Activated naive CD8-positive, alpha-beta T cell treated with anti-CD3 and anti-CD28 coated beads, Interleukin-2, amount 50 U/mL, for 24 hours (primary cell): ENCODE measurements around the gene GLI1.
"Not testable (repeated sequence)": the region's sequence is repeated elsewhere in the genome, so short reads cannot be mapped to it uniquely, and the experiment has no call there.

ENCODE experiments used
- ATAC-seq: fragments of 150-1000 bp; cut with Tn5 transposase; one replicate; pipeline ENCODE4 v1.10.0; 2021
- DNase-seq: peaks from one replicate; pipeline ENCODE4 v3.0.0; 2021
- H3K27ac Mint-ChIP-seq: one replicate; pipeline ENCODE4 v1.8.0; 2021; ENCODE audit warnings: mild to moderate bottlenecking, mixed read lengths
- H3K27me3 Mint-ChIP-seq: one replicate; pipeline ENCODE4 v1.8.0; 2021; ENCODE audit warnings: mixed read lengths
- H3K36me3 Mint-ChIP-seq: one replicate; pipeline ENCODE4 v1.8.0; 2021; ENCODE audit warnings: low read depth, mixed read lengths
- H3K4me1 Mint-ChIP-seq: one replicate; pipeline ENCODE4 v1.8.0; 2021; ENCODE audit warnings: mixed read lengths
- H3K4me3 Mint-ChIP-seq: one replicate; pipeline ENCODE4 v1.8.0; 2021; ENCODE audit warnings: mild to moderate bottlenecking, moderate library complexity, mixed read lengths
- H3K9me3 Mint-ChIP-seq: one replicate; pipeline ENCODE4 v1.8.0; 2021; ENCODE audit warnings: mixed read lengths

Gene GLI1

DNA sequence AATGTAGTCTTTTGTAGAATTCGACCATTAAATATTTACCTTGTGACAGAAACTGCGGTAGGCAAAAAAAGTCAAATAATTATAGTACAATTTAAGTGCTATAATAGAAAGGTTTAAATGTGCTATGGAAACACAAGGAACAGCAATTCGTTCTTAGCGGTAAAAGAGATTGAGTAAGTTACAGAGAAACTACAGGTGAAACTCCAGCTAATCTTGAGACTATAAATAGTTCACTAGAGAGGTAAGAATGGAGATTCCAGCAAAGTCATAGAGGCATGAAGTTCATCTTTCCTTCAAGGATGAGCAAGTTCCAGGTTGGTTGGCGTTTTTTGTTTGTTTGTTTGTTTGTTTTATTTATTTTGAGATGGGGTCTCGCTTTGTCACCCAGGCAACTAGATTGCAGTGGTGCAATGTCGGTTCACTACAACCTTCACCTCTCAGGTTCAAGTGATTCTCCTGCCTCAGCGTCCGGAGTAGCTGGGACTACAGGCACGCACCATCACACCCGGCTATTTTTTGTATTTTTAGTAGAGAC lies 27.9 kb upstream of the GLI1 start:
- Mint-ChIP-seq H3K9me3 (no peaks in the 10 kb centered on the region), H3K27me3 (no peaks in the 10 kb centered on the region), H3K36me3 (peaks cover 4% of the 10 kb centered on the region), H3K27ac (peak overlapping the region; percentile 98), H3K4me3 (peak overlapping the region; percentile 89), H3K4me1 (peaks cover 34% of the 10 kb centered on the region)
- DNase-seq, result no peak
- ATAC-seq, result no peak

DNA sequence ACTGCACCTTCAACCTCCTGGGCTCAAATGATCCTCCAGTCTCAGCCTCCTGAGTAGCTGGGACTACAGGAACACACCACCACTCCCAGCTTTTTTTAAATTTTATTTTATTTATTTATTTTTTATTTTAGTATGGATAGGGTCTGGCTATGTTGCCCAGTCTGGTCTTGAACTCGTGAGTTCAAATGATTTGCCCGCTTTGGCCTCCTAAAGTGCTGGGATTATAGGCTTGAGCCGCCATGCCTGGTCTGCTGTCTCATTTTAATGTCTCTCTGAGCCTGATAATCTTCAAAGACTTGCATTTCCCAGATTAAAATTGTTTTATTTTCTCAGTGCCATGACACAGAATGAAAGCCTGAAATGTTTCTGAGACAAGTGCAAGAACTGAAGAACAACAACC lies 26.2 kb upstream of the GLI1 start:
- Mint-ChIP-seq H3K9me3 (no peaks in the 10 kb centered on the region), H3K4me3 (no peak overlapping the region), H3K4me1 (peaks cover 30% of the 10 kb centered on the region), H3K36me3 (peaks cover 4% of the 10 kb centered on the region), H3K27ac (no peak overlapping the region), H3K27me3 (no peaks in the 10 kb centered on the region)
- DNase-seq, result no peak
- ATAC-seq, result no peak

DNA sequence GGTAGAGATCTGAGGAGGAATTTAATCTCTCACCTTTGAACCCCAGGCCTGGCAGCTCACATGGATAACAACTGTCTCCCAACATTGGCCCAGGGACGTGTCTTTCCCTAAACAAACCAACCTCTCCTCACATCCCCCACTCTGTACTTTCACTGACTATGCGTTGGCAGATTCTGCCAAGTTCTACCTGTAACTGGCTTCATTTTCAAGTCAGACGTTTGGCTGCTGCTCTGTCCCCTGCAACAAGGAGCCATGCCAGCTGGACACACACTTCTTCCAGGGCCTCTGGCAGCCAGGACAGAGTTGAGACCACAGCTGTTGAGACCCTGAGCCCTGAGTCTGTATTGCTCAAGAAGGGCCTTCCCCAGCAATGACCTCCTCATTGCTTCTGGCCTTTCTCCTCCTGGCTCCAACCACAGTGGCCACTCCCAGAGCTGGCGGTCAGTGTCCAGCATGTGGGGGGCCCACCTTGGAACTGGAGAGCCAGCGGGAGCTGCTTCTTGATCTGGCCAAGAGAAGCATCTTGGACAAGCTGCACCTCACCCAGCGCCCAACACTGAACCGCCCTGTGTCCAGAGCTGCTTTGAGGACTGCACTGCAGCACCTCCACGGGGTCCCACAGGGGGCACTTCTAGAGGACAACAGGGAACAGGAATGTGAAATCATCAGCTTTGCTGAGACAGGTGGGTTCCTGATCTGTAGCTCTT lies 24.9 kb upstream of the GLI1 start, which contains the start of gene INHBC:
Gene INHBC, plus strand, starts transcription at position 268 of the 707 bp plus-strand sequence. Its CDS starts 103 bp downstream, at position 371.
- Mint-ChIP-seq H3K4me1 (peaks cover 21% of the 10 kb centered on the region), H3K36me3 (no peaks in the 10 kb centered on the region), H3K27me3 (no peaks in the 10 kb centered on the region), H3K27ac (peak within 1 kb of the TSS; percentile 76), H3K9me3 (no peaks in the 10 kb centered on the region), H3K4me3 (peak within 1 kb of the TSS; percentile 68)
- DNase-seq, result no peak
- no peak for ATAC-seq

DNA sequence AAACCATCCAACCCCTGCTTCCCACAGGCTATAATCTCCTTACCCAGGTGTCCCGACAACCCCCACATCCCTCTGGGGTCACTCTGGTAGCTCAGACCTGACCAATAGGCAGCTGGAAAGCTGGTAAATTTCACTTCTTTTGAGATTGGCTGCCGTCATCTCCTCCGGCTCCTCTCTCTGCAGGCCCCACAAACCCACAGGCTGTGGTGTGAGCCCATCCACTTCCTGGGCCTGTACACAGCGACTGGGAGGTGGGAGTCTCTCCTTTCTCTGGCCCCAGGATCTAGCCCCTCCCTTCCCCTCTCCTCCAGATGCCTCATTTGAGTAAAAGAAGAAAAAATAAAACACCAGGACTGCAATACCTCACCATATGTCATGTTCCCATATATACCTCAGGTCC lies 24.3 kb upstream of the GLI1 start:
- no peak for DNase-seq
- ATAC-seq, result peak; percentile 25
- H3K36me3 Mint-ChIP-seq, result no peaks in the 10 kb centered on the region
- H3K4me1 Mint-ChIP-seq, result peaks cover 16% of the 10 kb centered on the region
- H3K27ac Mint-ChIP-seq, result peak overlapping the region; percentile 76
- H3K9me3 Mint-ChIP-seq, result no peaks in the 10 kb centered on the region
- peak overlapping the region; percentile 68 for H3K4me3 Mint-ChIP-seq
- no peaks in the 10 kb centered on the region for H3K27me3 Mint-ChIP-seq

DNA sequence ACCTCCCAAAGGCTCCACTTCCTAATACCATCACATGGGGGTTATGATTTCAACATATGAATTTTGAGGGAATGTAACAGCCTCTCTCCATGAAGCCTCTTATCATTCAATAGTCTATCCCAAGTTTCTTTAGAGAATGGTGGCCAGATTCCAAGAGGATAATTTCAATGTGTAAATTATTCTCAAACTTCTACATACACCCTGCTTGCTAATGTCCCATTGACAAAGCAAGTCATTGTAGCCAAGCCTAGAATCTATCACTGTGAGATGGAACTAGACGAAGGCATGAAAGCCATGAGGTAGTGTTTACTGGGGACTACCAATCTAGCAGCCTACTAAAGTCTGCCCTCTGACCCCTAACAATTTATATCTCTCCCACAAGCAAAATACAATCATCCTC lies 21.2 kb upstream of the GLI1 start:
- peaks cover 2% of the 10 kb centered on the region for H3K27me3 Mint-ChIP-seq
- peaks cover 5% of the 10 kb centered on the region for H3K36me3 Mint-ChIP-seq
- DNase-seq (no peak), ATAC-seq (no peak)
- H3K27ac Mint-ChIP-seq, result no peak overlapping the region
- H3K4me1 Mint-ChIP-seq, result peaks cover 6% of the 10 kb centered on the region
- peaks cover 11% of the 10 kb centered on the region for H3K9me3 Mint-ChIP-seq
- H3K4me3 Mint-ChIP-seq, result no peak overlapping the region

DNA sequence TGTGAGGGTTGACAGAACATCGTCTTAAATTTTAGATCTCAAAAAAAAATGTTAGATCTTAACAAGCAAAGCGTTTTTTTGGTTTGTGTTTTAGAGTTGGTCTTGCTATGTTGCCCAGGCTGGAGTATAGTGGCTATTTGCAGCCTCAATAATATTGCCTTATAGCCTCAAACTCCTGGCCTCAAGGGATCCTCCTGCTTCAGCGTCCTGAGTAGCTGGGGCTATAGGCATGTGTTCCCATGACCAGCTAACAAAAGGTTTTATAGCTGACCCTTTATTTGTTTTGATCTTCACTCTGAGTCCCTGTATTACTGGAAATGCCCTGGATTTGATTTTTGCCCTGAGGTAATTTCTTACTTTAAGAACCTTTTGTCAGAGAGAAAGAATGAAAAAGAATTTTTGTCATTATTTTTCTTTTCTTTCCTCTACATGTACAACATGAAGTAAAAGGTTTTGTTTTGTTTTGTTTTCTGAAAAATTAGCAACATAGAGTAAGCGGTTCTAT lies 19.8 kb upstream of the GLI1 start:
- Mint-ChIP-seq H3K9me3 (peaks cover 11% of the 10 kb centered on the region), H3K27me3 (peaks cover 2% of the 10 kb centered on the region), H3K4me3 (no peak overlapping the region), H3K4me1 (peaks cover 6% of the 10 kb centered on the region), H3K27ac (no peak overlapping the region), H3K36me3 (peaks cover 5% of the 10 kb centered on the region)
- ATAC-seq, result no peak
- no peak for DNase-seq

GRCh38 chr12:57441393-57441792 lies 18.2 kb upstream of the GLI1 start:
- H3K27me3 Mint-ChIP-seq, ATAC-seq, H3K4me3 Mint-ChIP-seq, H3K4me1 Mint-ChIP-seq, DNase-seq, H3K36me3 Mint-ChIP-seq, H3K27ac Mint-ChIP-seq: not testable (repeated sequence)
- H3K9me3 Mint-ChIP-seq, result peaks cover 11% of the 10 kb centered on the region

DNA sequence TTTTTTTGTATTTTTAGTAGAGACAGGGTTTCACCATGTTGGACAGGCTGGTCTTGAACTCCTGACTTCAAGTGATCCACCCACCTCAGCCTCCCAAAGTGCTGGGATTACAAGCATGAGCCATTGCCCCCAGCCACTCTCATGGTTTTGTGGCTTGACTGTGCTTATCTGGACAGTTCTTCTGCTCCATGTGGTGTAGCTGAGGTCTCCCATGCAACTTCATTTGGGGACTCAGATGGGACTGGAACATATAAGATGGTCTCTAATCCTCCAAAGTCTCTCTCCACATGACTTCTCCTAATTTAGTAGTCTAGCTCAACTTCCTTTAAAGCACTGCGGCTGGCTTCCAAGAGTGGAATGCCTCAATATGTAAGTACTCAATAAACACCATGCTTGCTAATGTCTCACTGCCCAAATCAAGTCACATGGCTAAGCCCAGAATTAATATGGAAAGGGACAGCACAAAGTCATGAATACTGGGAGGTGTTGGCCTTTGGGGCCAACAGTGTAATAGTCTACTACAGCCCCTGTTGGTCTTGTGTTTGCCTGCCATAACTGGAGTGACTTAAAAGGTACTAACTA lies 17.6 kb upstream of the GLI1 start:
- H3K36me3 Mint-ChIP-seq, result peaks cover 5% of the 10 kb centered on the region
- DNase-seq, result no peak
- peaks cover 2% of the 10 kb centered on the region for H3K27me3 Mint-ChIP-seq
- no peak overlapping the region for H3K27ac Mint-ChIP-seq
- no peak overlapping the region for H3K4me3 Mint-ChIP-seq
- ATAC-seq, result no peak
- H3K4me1 Mint-ChIP-seq, result no peaks in the 10 kb centered on the region
- peaks cover 11% of the 10 kb centered on the region for H3K9me3 Mint-ChIP-seq

DNA sequence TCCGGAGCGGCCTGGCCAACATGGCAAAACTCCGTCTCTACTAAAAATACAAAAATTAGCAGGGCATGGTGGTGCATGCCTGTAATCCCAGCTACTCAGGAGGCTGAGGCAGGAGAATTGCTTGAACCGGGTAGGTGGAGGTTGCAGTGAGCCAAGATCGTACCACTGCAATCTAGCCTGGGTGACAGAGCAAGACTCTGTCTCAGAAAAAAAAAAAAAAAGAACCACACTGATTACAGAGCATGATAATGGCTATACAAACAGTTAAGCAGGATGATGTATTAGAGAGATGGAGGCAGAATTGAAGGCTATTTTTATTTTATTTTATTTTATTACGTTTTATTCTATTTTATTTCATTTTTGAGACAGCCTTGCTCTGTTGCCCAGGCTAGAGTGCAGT lies 15.2 kb upstream of the GLI1 start:
- H3K27ac Mint-ChIP-seq, H3K36me3 Mint-ChIP-seq, DNase-seq, H3K4me3 Mint-ChIP-seq, H3K27me3 Mint-ChIP-seq, ATAC-seq, H3K4me1 Mint-ChIP-seq: not testable (repeated sequence)
- peaks cover 11% of the 10 kb centered on the region for H3K9me3 Mint-ChIP-seq

DNA sequence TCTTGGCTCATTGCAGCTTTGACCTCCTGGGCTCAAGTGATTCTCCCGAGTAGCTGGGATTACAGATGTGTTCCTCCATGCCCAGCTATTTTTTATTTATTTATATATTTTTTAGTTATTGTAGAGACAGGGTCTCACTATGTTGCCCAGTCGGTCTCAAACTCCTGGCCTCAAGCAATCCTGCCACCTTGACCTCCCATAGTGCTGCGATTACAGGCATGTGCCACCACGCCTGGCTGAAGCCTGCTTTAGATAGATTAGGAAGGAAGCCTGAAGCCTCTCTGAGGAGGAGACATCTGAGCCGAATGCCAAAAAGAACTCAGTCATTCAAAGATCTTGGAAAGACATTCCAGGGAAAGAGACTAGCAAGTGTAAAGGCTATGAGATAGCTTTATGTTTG lies 14.8 kb upstream of the GLI1 start:
- H3K27me3 Mint-ChIP-seq, result peaks cover 2% of the 10 kb centered on the region
- no peak overlapping the region for H3K4me3 Mint-ChIP-seq
- ATAC-seq, result no peak
- peaks cover 5% of the 10 kb centered on the region for H3K36me3 Mint-ChIP-seq
- no peak overlapping the region for H3K27ac Mint-ChIP-seq
- no peak for DNase-seq
- H3K4me1 Mint-ChIP-seq, result no peaks in the 10 kb centered on the region
- H3K9me3 Mint-ChIP-seq, result peaks cover 11% of the 10 kb centered on the region

GRCh38 chr12:57446292-57446960 lies 13.2 kb upstream of the GLI1 start:
- peaks cover 8% of the 10 kb centered on the region for H3K9me3 Mint-ChIP-seq
- H3K36me3 Mint-ChIP-seq, result peaks cover 3% of the 10 kb centered on the region
- no peak for ATAC-seq

DNA sequence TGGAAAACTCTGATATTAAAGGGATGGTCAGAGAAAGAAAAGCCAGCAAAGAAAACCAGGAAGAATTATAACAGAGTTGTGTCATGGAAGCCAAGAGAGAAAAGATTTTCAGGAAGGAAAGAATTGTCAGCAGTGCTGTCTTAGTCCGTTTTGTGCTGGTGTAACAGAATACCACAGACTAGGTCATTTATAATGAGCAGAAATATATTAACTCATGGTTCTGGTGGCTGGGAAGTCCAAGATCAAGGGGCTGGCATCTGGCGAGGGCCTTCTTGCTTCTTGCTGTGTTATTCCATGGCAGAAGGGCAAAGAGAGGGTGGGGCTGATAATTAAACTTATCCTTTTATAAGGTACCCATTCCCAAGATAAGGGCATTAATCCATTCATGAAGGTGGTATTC lies 10.9 kb upstream of the GLI1 start:
- ATAC-seq, result no peak
- no peak for DNase-seq
- Mint-ChIP-seq H3K27ac (no peak overlapping the region), H3K27me3 (peaks cover 3% of the 10 kb centered on the region), H3K36me3 (no peaks in the 10 kb centered on the region), H3K4me3 (no peak overlapping the region), H3K9me3 (no peaks in the 10 kb centered on the region), H3K4me1 (peaks cover 20% of the 10 kb centered on the region)

More at GRCh38 chr12:57446292-57446960, 13.2 kb upstream of the GLI1 start:
- H3K27me3 Mint-ChIP-seq, result peaks cover 2% of the 10 kb centered on the region
- no peak for DNase-seq
- peaks cover 5% of the 10 kb centered on the region for H3K4me1 Mint-ChIP-seq
- H3K4me3 Mint-ChIP-seq, result no peak overlapping the region
- H3K27ac Mint-ChIP-seq, result no peak overlapping the region

- H3K9me3 Mint-ChIP-seq, result no peaks in the 10 kb centered on the region
- H3K27me3 Mint-ChIP-seq, result peaks cover 3% of the 10 kb centered on the region
- no peak overlapping the region for H3K4me3 Mint-ChIP-seq
- ATAC-seq (no peak), DNase-seq (no peak)
- H3K4me1 Mint-ChIP-seq, result peaks cover 20% of the 10 kb centered on the region
- no peak overlapping the region for H3K27ac Mint-ChIP-seq
- H3K36me3 Mint-ChIP-seq, result no peaks in the 10 kb centered on the region
These were observed 10.2 kb upstream of the GLI1 start for GRCh38 chr12:57449375-57449774.

- no peaks in the 10 kb centered on the region for H3K36me3 Mint-ChIP-seq
- no peaks in the 10 kb centered on the region for H3K9me3 Mint-ChIP-seq
- ATAC-seq, result no peak
These were observed 9.5 kb upstream of the GLI1 start for GRCh38 chr12:57450057-57450456.

More at GRCh38 chr12:57450057-57450456, 9.5 kb upstream of the GLI1 start:
- Mint-ChIP-seq H3K27ac (no peak overlapping the region), H3K4me1 (peaks cover 26% of the 10 kb centered on the region), H3K4me3 (no peak overlapping the region), H3K27me3 (peaks cover 3% of the 10 kb centered on the region)
- DNase-seq, result no peak
